Sigmoid colon (tissue), 4 donors: ENCODE measurements around the gene TBXA2R.

Experiments
- CTCF ChIP-seq, 4 experiments: fragments of 450-650 bp in 3 of 4; fragments of 200-600 bp in 1 of 4; IDR thresholded peaks; one replicate each; pipeline ENCODE4 v1.5.1; 2016 to 2019; ENCODE audit warnings: antibody characterized with exemption in 4 of 4, mild to moderate bottlenecking in 3 of 4, moderate library complexity in 2 of 4
- POLR2A ChIP-seq, 2 donors: fragments of 450-650 bp; IDR thresholded peaks; one replicate each; pipeline ENCODE4 v1.6.1; 2016; ENCODE audit warnings: antibody characterized with exemption in 2 of 2, mild to moderate bottlenecking in 2 of 2, moderate library complexity in 2 of 2
- POLR2AphosphoS5 ChIP-seq, 4 donors: sonication (generic); formaldehyde crosslinking; IDR thresholded peaks; one replicate each; pipeline ENCODE4 v1.6.1; 2017; ENCODE audit warnings: antibody characterized with exemption in 4 of 4

- no peak for TF ChIP-seq POLR2A (IDR thresholded peaks at IDR 0.05)
- TF ChIP-seq CTCF (IDR thresholded peaks at IDR 0.05): no peak
- peak in 2 of 4 donors; percentile 34 to 46 for TF ChIP-seq POLR2AphosphoS5 (IDR thresholded peaks at IDR 0.05)
Measured at GRCh38 chr19:3613818-3614661, 7.4 kb upstream of the TBXA2R start.
